Embryonic facial prominence (tissue), 1 donor: ENCODE data around the gene KCNIP1.

Experiments used
- DNase-seq: peaks from one replicate; pipeline ENCODE4 v3.0.0-alpha.2; 2016; ENCODE audit errors: extremely low spot score

The KCNIP1 gene

DNA sequence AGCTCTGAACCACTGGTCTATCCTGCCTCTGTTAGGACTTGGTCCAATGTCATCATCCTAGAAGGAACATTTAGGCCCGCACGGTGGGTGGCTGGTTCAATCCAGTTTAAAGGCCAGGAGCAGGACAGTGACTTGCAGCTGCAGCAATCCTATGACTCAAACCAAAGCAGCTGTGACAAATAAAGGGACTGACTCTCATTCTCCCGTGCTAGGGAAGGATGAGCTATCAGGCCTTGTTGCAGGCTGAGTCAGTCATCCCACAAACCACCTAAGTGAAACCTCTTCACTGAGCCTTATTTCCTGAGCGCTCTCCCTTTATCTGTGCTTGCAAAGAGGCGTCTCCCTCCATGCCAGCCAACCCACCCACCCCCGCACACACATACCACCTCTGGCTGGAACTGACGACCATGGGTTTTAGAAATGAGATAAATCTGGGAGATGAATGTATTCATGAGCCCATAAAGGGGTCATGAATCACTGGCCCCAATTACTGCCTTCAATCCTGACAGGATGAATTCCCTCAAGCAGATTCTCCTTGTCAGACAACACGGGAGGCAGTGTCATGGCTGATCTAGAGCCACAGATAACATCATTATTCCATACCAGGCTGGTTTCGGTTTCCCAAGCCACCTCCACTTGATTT, 93.4 kb downstream of the KCNIP1 start:
- DNase-seq: no peak

DNA sequence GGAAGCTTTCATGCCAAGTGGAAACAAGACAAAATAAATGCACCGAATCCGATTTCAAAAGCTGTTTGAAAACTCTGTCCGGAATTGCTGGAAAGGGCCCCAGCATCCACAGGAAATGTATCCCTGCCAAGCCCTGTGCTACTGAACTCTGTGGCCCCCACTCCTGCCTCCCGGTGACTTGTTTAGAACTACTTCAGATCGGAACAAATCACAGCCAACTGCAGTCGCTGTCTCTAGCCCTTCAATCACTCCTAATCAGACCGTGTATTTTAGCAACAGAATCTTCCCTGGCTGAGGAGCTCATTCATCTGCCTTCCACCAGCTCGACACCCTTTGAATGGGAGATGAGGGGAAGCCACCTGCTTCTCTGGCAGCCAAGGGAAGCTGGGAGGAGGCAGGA, 94.1 kb downstream of the KCNIP1 start:
- no peak for DNase-seq

DNA sequence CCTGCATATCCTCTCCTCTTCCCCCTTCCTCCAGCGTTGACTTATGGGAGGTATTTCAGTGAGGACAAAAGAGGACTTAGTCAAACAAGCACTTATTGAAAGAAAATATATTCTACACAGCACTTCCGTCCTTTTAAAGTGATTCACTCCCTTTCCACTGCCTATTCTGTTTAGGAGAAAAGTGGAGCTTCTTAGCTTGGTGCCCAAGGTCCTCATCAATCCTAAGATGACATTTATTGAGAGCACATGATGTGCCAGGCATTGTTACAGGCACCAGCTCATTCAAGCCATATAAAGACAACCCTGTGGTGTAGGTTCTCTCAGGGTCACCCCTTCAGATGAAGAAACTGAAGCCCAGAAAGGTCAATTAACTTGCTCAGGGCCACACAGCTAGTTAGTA, 95.9 kb downstream of the KCNIP1 start:
- DNase-seq: no peak

DNA sequence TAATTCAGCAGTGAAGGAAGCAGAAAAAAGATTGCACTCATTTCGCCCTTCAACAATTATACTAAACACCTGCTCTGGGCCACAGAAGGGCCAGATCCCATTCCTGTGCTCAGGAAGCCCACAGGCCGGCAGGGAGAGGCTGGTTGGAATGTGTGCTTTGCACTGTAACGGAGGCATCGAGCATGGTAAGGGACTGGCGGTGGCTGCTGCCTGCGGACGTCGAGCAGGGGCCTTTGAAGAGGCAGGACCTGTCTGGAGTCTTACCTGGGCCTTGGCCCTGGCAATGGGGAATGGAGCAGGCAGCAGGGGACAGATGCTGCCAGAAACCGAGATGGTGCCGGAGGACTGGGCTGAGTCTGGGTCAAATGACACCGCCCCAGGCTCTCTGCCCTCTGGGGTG, 97.8 kb downstream of the KCNIP1 start:
- DNase-seq: no peak

DNA sequence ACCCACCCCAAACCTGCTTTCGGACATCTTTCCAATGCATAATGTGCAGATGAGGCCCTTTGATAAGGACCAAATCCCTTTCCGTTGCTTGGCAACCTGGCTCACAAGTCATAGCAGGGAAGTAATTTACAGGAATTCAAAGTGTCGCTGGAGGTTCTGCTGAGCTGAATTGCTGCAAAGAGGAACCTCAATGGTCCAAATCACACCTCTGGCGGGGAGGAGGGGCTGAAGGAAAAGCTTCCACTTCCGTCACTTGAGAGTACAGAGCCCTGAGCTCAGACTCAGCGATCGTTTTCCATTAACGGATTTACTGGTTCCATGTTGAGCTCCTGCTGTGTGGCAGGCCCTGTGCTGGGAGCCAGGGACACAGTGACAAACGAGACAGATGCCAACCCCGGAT, 99.3 kb downstream of the KCNIP1 start:
- no peak for DNase-seq

DNA sequence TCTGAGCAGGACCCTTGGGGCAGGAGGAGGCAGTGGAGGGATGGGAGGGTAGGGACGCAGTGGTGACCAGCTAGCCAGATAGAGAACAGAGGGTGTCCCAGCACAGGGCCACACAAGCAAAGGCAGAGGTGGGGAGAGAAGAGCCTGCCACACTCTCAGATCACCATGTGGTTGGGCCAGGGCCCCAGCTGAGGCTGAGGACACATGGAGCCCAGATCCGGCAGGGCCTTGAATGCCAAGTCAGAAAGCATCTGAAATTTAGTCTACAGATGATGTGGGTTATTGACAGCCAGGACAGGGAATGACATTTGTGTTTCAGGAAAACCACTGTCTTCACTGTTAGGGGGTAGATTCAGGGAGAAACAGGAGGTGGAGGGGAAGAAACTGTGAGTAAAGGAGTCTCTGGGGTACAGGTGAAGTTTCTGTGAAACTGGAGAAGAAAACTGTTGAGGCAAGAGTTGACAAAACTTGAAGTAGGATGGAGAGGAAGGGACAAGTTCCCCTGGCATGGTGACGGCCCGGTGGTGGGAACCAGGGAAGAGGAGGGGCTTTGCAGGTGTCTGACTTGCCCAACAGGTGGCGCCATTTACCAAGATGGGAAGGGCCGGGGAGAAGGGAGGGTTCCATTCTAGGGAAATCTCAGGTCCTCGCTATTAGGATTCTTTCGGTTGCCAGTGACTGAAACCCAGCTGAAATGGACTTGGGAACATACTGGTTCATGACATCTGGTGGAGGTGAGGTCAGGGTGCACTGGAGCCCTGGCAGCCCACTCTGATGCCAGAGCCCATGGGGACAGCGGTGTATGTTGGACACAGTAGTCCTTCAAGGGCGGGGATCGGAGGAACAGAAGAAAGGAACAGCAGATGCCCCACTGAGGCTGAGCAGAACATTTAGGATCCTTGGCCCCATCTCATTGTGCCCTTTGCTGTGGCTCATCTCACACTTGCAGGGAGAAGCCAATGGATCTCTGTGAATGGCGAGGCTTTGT, 100.1 kb downstream of the KCNIP1 start:
- no peak for DNase-seq

DNA sequence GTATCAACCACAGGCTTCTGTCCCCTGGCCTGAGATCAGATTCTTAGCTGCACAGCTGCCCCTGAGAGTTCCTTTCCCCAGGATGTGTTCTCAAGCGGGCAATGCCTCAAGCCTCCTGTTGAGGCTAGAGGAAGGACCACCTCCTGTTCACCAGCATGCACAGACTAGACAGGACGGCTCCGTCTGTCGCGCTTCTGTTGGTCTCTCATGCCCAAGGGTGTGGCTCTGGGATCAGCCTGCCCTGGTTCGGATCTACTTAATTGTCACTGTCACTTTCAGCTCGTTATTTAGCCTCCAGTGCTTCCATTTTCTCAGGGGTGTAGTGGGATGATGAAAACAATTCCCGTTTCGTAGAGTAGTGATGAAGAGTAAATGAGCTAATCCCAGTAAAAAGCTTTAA, 103.1 kb downstream of the KCNIP1 start:
- no peak for DNase-seq

DNA sequence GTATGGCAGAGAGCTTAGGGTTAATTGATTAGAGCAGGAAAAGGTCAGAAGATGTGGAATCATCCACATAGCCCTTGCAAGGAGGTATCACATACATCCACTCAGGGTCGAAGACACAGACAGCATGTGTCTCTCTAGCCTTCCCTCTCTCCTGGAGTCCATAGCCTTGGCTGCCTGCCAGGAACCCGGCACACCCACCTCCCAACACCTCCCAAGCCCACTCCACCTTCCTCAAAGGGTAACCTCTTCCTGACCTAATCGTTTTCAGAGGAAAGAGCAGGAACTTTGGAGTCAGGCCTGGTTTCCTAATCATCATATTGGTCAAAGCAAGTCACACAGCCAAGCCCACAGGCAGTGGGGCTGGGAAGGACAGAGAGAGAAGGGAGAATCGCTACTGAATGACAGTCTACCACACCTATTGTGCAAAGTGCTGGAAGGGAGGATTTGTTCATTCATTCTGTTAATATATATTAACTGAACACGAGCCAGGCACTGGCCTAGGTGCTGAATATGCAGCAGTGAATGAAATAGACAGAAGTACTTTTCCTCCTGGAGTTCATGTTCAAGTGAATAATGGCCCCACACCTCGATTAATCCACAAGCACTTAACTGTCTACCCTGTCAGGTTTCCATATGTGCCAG, 107.8 kb downstream of the KCNIP1 start:
- DNase-seq: no peak

DNA sequence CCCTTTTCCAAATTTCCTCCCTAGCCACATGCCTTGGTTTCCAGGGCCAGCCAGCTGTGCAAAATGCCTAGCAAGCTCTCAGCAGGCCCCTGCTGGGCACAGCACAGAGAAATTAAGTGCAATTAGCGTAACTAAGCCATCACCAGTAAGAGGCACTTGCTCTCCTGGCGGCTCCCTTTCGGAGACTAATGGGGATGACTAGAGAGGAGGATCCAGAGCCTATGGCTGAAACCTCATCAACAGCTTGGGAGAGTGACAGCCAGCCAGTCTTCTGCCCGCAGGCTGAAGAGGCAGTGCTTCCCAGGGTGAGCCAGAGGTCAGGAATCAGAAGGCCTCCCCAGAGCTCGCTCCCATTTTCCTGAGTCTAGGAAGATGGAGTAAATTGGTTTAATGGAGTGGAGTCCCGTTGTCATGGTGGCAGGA, 108.4 kb downstream of the KCNIP1 start:
- no peak for DNase-seq

DNA sequence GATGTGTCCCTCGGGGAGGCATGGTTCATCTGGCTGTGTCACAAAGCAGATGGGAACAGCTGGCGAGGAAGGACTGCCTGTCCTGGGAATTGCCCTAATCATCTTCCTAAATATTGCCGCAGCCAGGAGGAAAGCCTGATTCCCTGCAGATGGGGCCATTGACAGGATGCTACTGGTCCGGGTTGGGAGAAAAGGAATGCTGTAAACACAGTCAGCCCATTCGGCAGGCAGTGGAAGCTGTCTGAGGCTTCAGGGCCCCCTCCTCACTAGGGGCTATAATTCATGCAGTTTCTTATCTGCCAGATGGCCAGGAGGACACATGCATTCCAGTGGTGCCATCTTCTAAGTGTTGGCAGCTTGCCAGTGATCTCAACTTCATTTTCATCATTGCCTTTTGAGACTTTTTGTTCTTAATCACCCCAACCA, 110.3 kb downstream of the KCNIP1 start:
- no peak for DNase-seq

DNA sequence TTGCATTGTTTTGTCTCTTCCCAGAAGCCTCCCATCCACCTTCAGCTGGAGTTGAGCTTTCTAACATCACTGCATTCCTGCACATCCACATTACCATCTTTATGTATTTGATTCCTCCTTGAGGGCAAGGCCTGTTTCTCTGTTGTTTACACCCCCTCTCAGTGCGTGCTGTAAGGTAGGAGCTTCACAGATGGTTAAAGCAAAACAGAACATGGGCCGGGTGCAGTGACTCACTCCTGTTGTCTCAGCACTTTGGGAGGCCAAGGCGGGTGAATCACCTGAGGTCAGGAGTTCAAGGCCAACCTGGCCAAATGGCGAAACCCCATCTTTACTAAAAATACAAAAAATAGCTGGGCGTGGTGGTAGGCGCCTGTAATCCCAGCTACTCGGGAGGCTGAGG, 110.9 kb downstream of the KCNIP1 start:
- no peak for DNase-seq

DNA sequence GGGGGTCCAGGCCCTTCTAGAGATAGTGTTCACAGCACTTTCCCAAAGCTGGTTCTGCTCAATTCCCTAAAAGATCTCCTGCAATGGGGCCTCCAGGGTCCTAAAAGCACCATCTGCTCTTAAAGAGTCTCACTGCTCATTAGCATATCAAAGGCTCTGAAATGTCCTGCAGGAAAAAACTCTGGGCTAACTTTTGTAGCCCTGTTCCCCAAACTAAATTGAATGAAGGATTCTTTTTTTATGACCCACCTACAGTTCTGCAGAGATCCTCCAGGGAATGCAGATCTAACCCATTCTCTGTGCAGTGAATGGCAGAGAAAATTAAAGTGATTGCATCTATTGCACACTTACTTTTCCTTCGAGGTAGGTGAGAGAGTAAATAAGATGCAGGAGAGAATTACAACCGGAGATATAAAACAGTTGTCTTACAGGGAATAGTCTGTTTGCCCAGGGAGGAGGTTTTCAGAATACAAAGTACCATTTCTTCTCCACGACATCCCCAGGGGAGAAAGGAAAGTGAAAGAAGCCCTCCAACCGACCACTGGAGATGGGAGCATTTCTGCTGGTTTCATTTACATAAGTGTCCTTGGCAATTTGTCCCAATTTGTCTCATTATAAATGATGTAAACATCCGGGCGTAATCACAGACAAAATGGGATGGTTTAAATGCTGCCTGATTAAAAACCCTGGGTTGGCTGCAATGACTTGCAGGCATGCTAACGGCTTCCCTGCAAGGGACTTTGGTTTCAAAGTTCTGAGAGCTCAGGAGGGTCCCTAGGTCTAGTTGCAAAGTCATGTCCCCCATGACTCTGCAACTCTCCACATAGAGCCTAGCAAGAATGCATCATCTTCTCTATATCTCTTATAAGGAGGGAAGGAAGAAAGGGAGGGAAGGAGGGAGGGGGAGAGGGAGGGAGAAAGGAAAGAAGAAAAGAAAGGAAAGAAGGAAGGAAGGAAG, 114.0 kb downstream of the KCNIP1 start:
- DNase-seq: no peak

DNA sequence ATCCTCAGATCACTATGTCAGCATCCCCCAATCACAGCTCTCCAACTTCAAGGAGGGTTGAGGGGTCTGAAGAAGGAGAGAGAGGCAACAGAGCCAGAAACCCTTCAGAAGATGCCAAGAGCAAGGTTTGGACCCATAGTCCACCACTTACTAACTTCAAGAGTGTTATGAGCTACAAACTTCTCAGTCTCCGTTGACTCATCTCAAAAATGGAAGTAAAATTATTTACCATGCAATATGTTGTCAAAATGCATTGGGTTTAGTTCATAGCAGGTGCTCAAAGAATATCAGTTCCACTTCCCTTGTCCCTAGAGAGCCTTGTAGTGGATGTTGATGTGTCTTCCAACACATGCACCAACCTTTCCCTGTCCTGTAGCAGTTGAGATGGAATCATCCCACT, 116.0 kb downstream of the KCNIP1 start:
- DNase-seq: no peak

DNA sequence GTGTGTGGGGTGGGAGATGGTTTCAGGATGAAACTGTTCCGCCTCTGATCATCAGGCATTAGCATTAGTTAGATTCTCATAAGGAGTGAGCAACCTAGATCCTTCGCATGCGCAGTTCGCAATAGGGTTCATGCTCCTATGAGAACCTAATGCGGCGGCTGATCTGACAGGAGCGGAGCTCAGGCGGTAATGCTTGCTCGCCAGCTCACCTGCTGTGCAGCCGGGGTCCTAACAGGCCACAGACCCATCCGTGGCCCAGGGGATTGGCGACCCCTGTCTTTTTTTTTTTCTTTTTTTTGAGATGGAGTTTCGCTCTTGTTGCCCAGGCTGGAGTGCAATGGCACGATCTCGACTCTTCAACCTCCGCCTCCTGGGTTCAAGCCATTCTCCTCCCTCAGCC, 119.1 kb downstream of the KCNIP1 start:
- no peak for DNase-seq

DNA sequence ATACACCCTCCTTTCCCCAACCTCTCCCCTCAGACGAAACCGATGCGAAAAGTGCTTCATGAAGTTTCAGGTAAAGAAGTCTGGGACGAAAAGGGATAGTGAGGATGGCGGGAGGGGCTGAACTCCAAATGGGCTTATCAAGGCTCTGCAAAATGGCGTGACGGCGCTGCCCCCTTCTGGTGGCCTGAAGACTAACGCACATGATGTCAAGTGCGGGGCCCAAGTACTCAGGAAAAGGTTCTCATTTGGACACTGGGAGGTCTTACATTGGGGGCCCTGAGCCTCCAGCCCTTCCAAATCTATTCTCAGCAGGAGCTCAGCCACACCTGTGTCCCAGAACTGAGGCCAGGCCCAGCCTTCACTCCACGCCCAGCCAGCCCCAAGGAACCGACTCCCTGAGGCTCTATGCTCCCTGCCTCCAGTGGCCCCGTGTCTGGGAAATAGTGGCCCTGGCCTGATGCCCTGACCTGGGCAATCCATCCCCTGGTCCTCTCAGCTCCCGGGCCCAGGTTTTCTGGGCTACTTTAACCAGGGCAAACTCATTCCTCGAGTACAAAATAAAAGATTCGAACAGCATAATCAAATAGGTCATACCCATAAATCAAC, 119.9 kb downstream of the KCNIP1 start:
- no peak for DNase-seq

DNA sequence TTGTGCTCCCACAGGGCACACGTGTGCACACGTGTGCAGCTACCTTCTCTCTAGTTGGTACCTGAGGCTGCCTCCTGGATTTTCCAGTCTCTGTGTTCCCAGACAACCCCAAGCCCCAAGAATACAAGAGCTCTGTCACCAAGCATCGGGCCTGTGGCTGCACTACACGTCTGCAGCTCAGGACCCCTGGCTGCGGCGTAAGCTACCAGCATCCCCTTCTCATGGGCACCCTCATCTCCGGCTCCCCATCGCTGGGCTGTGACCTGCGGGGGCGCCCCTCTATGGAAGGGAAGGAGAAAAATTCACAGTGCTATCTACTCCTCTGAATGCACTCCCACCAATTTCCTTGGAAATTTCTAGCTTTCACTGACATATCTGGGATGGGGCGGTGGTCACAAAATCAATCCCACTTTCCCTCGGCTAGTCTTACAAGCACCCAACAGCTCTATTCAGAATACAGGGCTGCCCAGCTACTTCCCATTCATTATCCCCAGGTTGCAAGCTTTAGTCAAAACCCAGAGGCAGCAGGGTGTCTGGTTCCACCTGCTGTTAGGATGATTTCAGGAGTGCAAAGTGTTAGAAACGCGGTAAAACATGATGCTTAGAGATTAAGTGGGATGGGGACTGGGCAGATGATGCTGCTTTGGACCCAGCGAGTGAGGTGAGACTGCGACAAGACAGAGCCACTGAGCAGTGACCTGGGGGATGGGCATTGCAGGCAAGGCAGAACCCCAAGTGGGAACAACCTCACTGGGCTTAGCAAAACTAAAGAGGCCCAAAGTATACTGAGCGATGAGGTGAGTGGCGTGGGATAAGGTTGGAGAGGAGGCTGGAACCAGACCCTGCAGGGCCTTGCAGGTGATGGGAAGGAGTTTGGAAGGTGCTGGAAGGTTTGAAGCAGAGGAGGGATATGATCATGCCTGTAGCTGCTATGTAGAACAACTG, 121.7 kb downstream of the KCNIP1 start:
- no peak for DNase-seq

DNA sequence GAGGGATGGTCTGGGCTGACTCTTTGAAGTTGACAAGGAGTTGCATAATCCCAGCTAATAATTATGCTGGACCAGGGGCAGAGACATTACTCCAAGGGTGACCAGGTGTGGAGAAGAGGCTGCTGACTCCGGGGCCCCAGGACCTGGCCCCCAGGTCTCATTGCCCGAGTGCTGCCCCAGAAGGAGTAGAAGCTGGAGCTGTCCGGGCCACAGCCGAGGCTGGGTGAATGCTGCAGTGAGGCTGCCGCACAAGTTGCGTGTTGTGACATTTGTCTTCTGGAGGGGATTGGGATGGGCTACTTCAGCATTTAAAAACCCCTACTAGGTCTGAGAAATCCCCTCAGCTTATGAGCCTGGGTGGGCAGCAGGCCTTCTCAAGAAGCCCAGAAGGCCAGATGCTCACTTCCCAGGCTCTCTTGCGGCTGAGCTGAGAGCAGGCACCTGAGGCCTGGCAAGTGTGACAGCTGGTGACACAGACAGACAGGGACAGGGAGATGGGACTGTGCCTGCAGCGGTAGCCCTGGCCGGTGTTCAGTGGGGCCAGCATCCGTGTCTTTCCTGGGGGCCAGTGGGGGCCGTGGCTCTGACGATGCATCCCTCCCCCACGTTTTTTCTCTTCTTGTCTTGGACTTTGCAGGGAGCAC, 122.8 kb downstream of the KCNIP1 start:
- DNase-seq: no peak

DNA sequence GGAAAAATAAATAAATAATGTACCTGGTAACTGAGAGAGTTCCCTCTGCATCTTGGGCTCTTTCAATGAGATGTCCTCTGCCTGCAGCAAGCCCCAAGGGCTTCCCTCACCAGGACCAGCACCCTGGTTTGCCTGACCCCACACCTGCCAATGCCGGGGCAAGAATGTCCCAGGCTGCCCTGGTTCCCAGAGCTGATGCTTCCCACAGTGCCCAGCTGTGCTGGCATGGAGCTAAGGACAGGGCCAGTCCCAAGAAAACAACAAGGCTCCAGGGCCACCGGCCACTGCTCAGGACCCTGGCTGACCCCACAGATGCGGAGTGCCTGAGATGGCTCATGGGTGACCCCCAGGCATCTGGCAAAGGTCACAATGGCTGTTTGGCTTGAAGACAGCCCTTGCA, 123.5 kb downstream of the KCNIP1 start:
- DNase-seq: no peak

DNA sequence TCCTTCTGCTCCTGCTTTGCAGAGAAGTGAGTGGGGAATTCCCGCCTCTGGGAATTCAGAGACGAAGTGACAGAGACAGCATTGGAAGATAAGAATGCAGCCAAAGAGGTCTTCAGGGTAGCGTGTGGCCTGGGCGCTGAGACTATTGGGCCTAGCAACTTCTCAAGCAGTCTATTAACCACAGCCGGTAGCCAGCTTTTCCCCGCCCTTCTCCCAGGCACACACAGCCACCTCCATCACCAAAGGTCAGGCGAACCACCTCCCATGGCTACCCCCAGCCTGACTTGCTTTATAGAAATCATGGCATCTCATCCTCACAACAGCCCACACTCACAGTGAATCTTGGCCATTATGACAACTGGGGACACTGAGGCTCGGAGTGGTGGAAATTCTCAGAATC, 124.2 kb downstream of the KCNIP1 start:
- no peak for DNase-seq
